PC-9 (cell line): ENCODE measurements around the gene CFAP46. TPM values are rescaled to one million over a fixed set of nuclear protein-coding genes. Genes with fewer than 3 reads are reported as not detected.

ENCODE experiments used
- BruUV-seq: library from RNA; stranded (reverse); fragments of 400-500 nt; replicated peaks from 2 replicates; lab custom pipeline; 2021; lab: Mats Ljungman, UMichigan
- CTCF ChIA-PET: fragments of 300-600 bp; sonication (Branson Sonifier 250); formaldehyde crosslinking; loops from one replicate; lab custom pipeline; 2022; ENCODE audit warnings: antibody characterized with exemption; lab: Charles Lee
- POLR2A ChIA-PET: fragments of 300-600 bp; sonication (Branson Sonifier 250); formaldehyde crosslinking; loops from one replicate; lab custom pipeline; 2022; ENCODE audit warnings: antibody characterized with exemption; ENCODE audit not compliant: unreplicated experiment; lab: Charles Lee
- DNase-seq, 2 experiments: peaks; one replicate each; pipeline versions ENCODE4 v3.0.0 to v3.0.0-alpha.2; 2015 to 2022; ENCODE audit warnings: mixed read lengths in 1 of 2
- H2AFZ ChIP-seq: fragments of 200-600 bp; sonication (generic); 2 replicates; pipeline ENCODE4 v1.8.1; 2017; ENCODE audit warnings: antibody characterized with exemption
- H3F3A ChIP-seq: fragments of 200-600 bp; sonication (generic); 2 replicates; pipeline ENCODE4 v1.8.1; 2017; ENCODE audit warnings: antibody characterized with exemption, mild to moderate bottlenecking, low read depth; ENCODE audit not compliant: insufficient read depth
- H3K27ac ChIP-seq: fragments of 200-600 bp; sonication (generic); 2 replicates; pipeline ENCODE4 v1.6.1; 2016; ENCODE audit warnings: mixed run types
- H3K27me3 ChIP-seq: fragments of 200-600 bp; sonication (generic); 2 replicates; pipeline ENCODE4 v1.6.1; 2016; ENCODE audit warnings: low read depth, mixed run types; ENCODE audit not compliant: insufficient read depth
- H3K36me3 ChIP-seq: fragments of 200-600 bp; sonication (generic); 2 replicates; pipeline ENCODE4 v1.6.1; 2016; ENCODE audit warnings: low read depth, mixed run types
- H3K4me1 ChIP-seq: fragments of 200-600 bp; sonication (generic); replicated peaks from 2 replicates; pipeline ENCODE4 v1.6.1; 2016; ENCODE audit warnings: mixed run types; ENCODE audit not compliant: insufficient read depth
- H3K4me2 ChIP-seq: fragments of 200-600 bp; sonication (generic); 2 replicates; pipeline ENCODE4 v1.6.1; 2017; ENCODE audit warnings: mixed run types
- H3K4me3 ChIP-seq: fragments of 200-600 bp; sonication (generic); 2 replicates; pipeline ENCODE4 v1.6.1; 2016; ENCODE audit warnings: mixed run types
- H3K79me2 ChIP-seq: fragments of 200-600 bp; sonication (generic); 2 replicates; pipeline ENCODE4 v1.6.1; 2017; ENCODE audit warnings: low read depth, mixed run types
- H3K9me2 ChIP-seq: fragments of 200-600 bp; sonication (generic); 2 replicates; pipeline ENCODE4 v1.8.1; 2017; ENCODE audit warnings: mild to moderate bottlenecking; ENCODE audit not compliant: insufficient read depth
- H3K9me3 ChIP-seq: fragments of 200-600 bp; sonication (generic); 2 replicates; pipeline ENCODE4 v1.8.1; 2016; ENCODE audit warnings: low read depth; ENCODE audit not compliant: insufficient read depth
- H4K20me1 ChIP-seq: fragments of 200-600 bp; sonication (generic); 2 replicates; pipeline ENCODE4 v1.8.1; 2017; ENCODE audit not compliant: insufficient read depth
- EZH2 ChIP-seq: fragments of 200-600 bp; sonication (generic); IDR thresholded peaks from 2 replicates; pipeline ENCODE4 v1.8.0; 2017; ENCODE audit warnings: antibody characterized with exemption, low read depth
- intact Hi-C: fragments of 100-400 bp; cut with micrococcal nuclease; formaldehyde crosslinking; loops from one replicate; pipeline ENCODE4 v1.10.0; 2022; ENCODE audit not compliant: unreplicated experiment
- total RNA-seq: library from RNA; stranded (reverse); gene quantifications from 2 replicates; pipeline ENCODE4 v1.2.3, GENCODE V29; 2021
- TF ChIP-seq, protein P1 (sequence below): fragments of 200-600 bp; sonication (generic); conservative IDR thresholded peaks from 2 replicates; pipeline ENCODE4 v1.6.1; 2017; ENCODE audit warnings: mixed run types, antibody characterized with exemption, mild to moderate bottlenecking, moderate library complexity

The CFAP46 gene
- total RNA-seq, 1 experiment from 2014 or later: not detected

- Histone ChIP-seq H4K20me1 (no peaks in the 10 kb centered on the region), H3K9me2 (no peaks in the 10 kb centered on the region), H3K4me1 (no peaks in the 10 kb centered on the region), H3K27ac (no peak overlapping the region), H3K36me3 (no peaks in the 10 kb centered on the region), H2AFZ (no peak overlapping the region), H3F3A (no peaks in the 10 kb centered on the region), H3K4me2 (no peak overlapping the region), H3K27me3 (peaks cover 31% of the 10 kb centered on the region), H3K79me2 (no peaks in the 10 kb centered on the region), H3K9me3 (no peaks in the 10 kb centered on the region), H3K4me3 (no peak overlapping the region)
- CTCF ChIA-PET: no interaction called here
- no peak for DNase-seq
- TF ChIP-seq EZH2: no peak
- TF ChIP-seq, protein P1, sequence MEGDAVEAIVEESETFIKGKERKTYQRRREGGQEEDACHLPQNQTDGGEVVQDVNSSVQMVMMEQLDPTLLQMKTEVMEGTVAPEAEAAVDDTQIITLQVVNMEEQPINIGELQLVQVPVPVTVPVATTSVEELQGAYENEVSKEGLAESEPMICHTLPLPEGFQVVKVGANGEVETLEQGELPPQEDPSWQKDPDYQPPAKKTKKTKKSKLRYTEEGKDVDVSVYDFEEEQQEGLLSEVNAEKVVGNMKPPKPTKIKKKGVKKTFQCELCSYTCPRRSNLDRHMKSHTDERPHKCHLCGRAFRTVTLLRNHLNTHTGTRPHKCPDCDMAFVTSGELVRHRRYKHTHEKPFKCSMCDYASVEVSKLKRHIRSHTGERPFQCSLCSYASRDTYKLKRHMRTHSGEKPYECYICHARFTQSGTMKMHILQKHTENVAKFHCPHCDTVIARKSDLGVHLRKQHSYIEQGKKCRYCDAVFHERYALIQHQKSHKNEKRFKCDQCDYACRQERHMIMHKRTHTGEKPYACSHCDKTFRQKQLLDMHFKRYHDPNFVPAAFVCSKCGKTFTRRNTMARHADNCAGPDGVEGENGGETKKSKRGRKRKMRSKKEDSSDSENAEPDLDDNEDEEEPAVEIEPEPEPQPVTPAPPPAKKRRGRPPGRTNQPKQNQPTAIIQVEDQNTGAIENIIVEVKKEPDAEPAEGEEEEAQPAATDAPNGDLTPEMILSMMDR: no peak
- POLR2A ChIA-PET: no interaction called here
- no TSS peak for BruUV-seq
- intact Hi-C loops: no loop called here
These were observed 724 bp downstream of the CFAP46 start for GRCh38 chr10:132941640-132942051.

GRCh38 chr10:132940791-132941465 lies 1.4 kb downstream of the CFAP46 start:
- H2AFZ ChIP-seq: no peak overlapping the region
- H3K27me3 ChIP-seq: peaks cover 34% of the 10 kb centered on the region
- H3K36me3 ChIP-seq: no peaks in the 10 kb centered on the region
- no peak overlapping the region for H3K27ac ChIP-seq
- ChIA-PET POLR2A (no interaction called here), CTCF (no interaction called here)
- H3K79me2 ChIP-seq: no peaks in the 10 kb centered on the region
- no TSS peak for BruUV-seq
- H3K4me1 ChIP-seq: no peaks in the 10 kb centered on the region
- no peaks in the 10 kb centered on the region for H3K9me3 ChIP-seq
- no peaks in the 10 kb centered on the region for H4K20me1 ChIP-seq
- no peak overlapping the region for H3K4me3 ChIP-seq
- TF ChIP-seq, protein P1: no peak
- no peak for TF ChIP-seq EZH2
- no peaks in the 10 kb centered on the region for H3F3A ChIP-seq
- no peak for DNase-seq
- no peaks in the 10 kb centered on the region for H3K9me2 ChIP-seq
- no peak overlapping the region for H3K4me2 ChIP-seq
- intact Hi-C loops: no loop called here

DNA sequence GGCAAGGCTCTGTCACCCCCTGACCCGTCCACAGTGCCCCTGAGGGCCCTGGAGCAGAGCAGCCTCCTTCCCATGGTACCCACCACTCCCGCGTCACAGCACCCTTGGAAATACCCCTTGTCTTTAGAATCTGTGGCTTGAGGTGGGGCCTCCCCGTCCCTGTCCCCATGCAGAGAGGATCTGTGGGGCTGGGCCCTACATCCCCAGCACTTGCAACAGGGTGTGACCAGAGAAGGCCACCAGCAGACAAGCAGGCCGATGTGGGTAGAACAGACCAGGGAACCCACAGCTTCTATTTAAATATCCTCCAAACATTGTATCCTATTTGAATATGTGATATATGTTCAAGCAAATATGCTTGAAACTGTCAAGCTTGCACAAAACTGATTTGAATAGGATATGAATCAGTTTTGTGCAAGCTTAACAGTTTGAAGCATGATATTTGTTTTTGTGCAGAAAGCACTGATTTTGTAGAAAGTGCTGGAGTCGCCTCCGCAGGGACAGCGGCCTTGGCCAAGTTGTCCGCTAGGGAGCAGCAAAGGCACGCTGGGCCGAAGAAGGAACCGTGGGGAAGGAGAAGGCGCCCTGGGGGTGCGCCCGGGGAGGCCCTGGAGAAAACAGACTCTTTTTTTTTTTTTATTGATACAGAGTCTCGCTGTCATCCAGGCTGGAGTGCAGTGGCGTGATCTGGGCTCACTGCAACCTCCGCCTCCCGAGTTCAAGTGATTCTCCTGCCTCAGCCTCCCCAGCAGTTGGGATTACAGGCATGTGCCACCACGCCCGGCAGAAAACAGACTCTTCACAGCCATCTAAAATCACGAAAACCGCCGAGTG lies 2.2 kb downstream of the CFAP46 start:
- TF ChIP-seq, protein P1: peak; percentile 78
- TF ChIP-seq EZH2: no peak
- no peak overlapping the region for H3K27ac ChIP-seq
- no TSS peak for BruUV-seq

More for the DNA sequence above, 2.2 kb downstream of the CFAP46 start:
- intact Hi-C loops: no loop called here
- ChIA-PET POLR2A (no interaction called here), CTCF (no interaction called here)
- Histone ChIP-seq H4K20me1 (no peaks in the 10 kb centered on the region), H2AFZ (no peak overlapping the region), H3K4me3 (no peak overlapping the region), H3K4me1 (no peaks in the 10 kb centered on the region), H3K79me2 (no peaks in the 10 kb centered on the region), H3K9me2 (no peaks in the 10 kb centered on the region), H3K27me3 (peaks cover 31% of the 10 kb centered on the region), H3K4me2 (no peak overlapping the region), H3K9me3 (no peaks in the 10 kb centered on the region), H3K36me3 (no peaks in the 10 kb centered on the region), H3F3A (no peaks in the 10 kb centered on the region)
- peak in 1 of 2 experiments; percentile 57 for DNase-seq
